ENCODE measurements around the gene ITPRID1.

GRCh38 chr7:31583526-31583925, 69.6 kb downstream of the ITPRID1 start:
- TF ChIP-seq EZH2phosphoT487 (IDR thresholded peaks at IDR 0.05; ENCODE audit: insufficient read depth, low read depth) (no peak), EZH2 (IDR thresholded peaks at IDR 0.05; ENCODE audit: insufficient read depth, poor library complexity, severe bottlenecking) (no peak)

Measured in GM23248 (cell line).